Measurements from ENCODE around the gene KLK7. TPM values are rescaled to one million over a fixed set of nuclear protein-coding genes. Genes with fewer than 3 reads are reported as not detected.

Gene KLK7
- total RNA-seq, 3 donors from 2014 or later, result not detected

DNA sequence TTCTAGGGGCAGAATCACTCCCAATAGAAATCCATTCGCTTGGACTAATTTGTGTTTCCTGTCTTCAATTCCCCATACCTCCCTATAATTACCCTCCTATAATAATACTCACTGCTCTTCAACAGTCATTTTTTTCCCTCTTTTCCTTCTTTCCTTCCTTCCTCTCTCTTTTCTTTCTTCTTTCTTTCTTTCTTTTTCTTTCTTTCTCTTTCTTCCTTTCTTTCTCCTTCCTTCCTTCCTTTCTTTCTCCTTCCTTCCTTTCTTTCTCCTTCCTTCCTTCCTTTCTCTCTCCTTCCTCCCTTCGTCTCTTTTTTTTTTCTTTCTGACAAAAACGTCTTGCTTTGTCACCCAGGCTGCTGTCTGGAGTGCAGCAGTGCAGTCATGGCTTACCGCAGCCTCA, 38.9 kb downstream of the KLK7 start:
- intact Hi-C loops (cut with DNase I, micrococcal nuclease), result no loop called here
- no peaks in the 10 kb centered on the region for H3K4me1 ChIP-seq (ENCODE audit: low read depth)
- H3K4me3 ChIP-seq, result no peak overlapping the region
- DNase-seq, result no peak
- no peak for ATAC-seq
- no peaks in the 10 kb centered on the region for H3K9me3 ChIP-seq
- TF ChIP-seq, protein P1, sequence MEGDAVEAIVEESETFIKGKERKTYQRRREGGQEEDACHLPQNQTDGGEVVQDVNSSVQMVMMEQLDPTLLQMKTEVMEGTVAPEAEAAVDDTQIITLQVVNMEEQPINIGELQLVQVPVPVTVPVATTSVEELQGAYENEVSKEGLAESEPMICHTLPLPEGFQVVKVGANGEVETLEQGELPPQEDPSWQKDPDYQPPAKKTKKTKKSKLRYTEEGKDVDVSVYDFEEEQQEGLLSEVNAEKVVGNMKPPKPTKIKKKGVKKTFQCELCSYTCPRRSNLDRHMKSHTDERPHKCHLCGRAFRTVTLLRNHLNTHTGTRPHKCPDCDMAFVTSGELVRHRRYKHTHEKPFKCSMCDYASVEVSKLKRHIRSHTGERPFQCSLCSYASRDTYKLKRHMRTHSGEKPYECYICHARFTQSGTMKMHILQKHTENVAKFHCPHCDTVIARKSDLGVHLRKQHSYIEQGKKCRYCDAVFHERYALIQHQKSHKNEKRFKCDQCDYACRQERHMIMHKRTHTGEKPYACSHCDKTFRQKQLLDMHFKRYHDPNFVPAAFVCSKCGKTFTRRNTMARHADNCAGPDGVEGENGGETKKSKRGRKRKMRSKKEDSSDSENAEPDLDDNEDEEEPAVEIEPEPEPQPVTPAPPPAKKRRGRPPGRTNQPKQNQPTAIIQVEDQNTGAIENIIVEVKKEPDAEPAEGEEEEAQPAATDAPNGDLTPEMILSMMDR (IDR thresholded peaks at IDR 0.05), result no peak
- H3K36me3 ChIP-seq (ENCODE audit: low read depth), result no peaks in the 10 kb centered on the region

DNA sequence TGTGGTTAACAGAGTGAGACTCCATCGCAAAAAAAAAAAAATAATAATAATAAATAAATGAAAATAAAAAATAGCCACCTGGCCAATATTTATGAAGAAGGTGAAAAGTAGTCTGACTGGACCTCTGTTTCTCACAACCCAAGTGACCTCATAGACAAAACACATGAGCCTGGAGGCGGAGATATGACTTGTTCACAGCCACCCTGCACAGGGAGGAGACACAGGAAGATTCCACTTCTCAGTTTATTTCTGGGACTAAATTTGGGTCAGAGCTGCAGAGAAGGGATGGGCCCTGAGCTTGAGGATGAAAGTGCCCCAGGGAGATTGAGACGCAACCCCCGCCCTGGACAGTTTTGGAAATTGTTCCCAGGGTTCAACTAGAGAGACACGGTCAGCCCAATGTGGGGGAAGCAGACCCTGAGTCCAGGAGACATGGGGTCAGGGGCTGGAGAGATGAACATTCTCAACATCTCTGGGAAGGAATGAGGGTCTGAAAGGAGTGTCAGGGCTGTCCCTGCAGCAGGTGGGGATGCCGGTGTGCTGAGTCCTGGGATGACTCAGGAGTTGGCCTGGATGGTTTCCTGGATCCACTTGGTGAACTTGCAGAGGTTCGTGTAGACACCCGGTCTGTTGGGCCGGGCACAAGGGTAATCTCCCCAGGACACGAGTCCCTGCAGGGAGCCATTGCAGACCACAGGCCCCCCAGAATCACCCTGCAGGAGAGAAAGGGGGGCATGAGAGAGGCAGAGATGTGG, 40.5 kb downstream of the KLK7 start:
- no peaks in the 10 kb centered on the region for H3K9me3 ChIP-seq
- TF ChIP-seq, protein P1 (IDR thresholded peaks at IDR 0.05), result no peak
- no peak overlapping the region for H3K4me3 ChIP-seq
- no peaks in the 10 kb centered on the region for H3K4me1 ChIP-seq (ENCODE audit: low read depth)
- no peaks in the 10 kb centered on the region for H3K36me3 ChIP-seq (ENCODE audit: low read depth)
- no peak for DNase-seq
- no peak for ATAC-seq
- intact Hi-C loops (cut with DNase I, micrococcal nuclease), result no loop called here

DNA sequence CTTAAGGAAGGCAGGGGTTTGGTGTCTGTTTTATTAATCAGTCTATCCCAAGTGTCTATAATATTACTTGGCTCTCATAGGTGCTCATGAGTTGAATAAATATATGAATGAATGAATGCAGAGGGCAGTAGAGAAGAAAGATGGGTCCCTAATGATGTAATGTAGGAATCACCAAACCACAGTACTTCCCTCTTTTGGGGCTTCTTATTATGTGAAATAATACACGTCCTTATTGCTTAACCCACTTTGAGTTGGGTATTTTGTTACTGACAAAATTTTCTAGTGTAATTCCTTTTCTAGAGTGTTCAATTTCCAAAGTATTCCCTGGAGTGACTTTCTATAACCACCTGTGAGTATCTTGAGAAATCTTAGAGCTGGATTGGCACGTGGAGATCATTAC, 44.1 kb downstream of the KLK7 start:
- TF ChIP-seq, protein P1 (IDR thresholded peaks at IDR 0.05), result no peak
- Histone ChIP-seq H3K36me3 (ENCODE audit: low read depth) (no peaks in the 10 kb centered on the region), H3K4me3 (no peak overlapping the region), H3K9me3 (no peaks in the 10 kb centered on the region), H3K4me1 (ENCODE audit: low read depth) (no peaks in the 10 kb centered on the region)
- ATAC-seq (no peak), DNase-seq (no peak)
- intact Hi-C loops (cut with DNase I, micrococcal nuclease), result no loop called here

DNA sequence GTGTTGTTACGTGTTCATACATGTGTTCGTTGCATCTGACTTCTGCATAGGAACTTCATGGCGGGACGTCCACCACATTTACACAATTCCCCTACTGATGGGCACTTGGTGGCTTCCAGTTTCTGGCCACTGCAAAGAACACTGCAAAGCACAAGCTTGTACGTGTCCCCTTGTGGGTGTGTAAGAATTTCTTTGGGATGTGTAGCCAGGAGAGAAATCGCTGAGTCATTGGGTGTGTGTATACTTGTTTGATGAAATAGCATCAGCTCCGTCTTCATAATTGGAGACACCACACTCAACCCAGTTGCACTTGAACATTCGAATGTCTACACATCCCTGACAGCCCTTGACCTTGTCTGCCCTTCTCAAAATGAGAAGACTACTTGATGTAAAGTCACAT, 50.1 kb downstream of the KLK7 start:
- no peak for DNase-seq
- TF ChIP-seq, protein P1 (IDR thresholded peaks at IDR 0.05), result no peak
- no peak for ATAC-seq
- Histone ChIP-seq H3K36me3 (ENCODE audit: low read depth) (no peaks in the 10 kb centered on the region), H3K4me1 (ENCODE audit: low read depth) (no peaks in the 10 kb centered on the region), H3K4me3 (no peak overlapping the region), H3K9me3 (no peaks in the 10 kb centered on the region)
- intact Hi-C loops (cut with DNase I, micrococcal nuclease), result no loop called here

DNA sequence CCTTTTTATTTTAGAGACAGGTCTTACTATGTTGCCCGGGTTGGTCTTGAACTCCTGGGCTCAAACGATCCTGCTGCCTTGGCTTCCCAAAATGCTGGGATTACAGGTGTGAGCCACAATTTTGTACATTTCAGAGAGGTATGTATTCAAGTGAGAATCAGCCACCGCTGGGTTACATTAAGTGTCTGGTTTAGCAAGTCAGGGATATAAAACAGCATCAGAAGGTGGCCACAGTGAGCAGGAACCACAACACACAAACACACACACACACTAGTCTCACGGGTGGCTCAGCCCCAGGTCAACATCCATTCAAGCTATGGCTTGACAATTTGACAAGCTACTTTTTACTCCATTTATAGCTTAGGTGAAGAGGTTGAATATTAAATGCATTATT, 51.0 kb downstream of the KLK7 start:
- H3K4me3 ChIP-seq, result no peak overlapping the region
- no peaks in the 10 kb centered on the region for H3K36me3 ChIP-seq (ENCODE audit: low read depth)
- H3K4me1 ChIP-seq (ENCODE audit: low read depth), result no peaks in the 10 kb centered on the region
- TF ChIP-seq, protein P1 (IDR thresholded peaks at IDR 0.05), result no peak
- ATAC-seq (no peak), DNase-seq (no peak)
- H3K9me3 ChIP-seq, result no peaks in the 10 kb centered on the region
- intact Hi-C loops (cut with DNase I, micrococcal nuclease), result no loop called here
